ENCODE measurements around the gene CCDC17. TPM values are rescaled to one million over a fixed set of nuclear protein-coding genes. Genes with fewer than 3 reads are reported as not detected.

The CCDC17 gene
- total and polyA plus RNA-seq, 2 of the 8 experiments (the other 6 are each of a cell fraction or from before 2014, with no cell fraction given): 0.95 to 2.0 TPM

DNA sequence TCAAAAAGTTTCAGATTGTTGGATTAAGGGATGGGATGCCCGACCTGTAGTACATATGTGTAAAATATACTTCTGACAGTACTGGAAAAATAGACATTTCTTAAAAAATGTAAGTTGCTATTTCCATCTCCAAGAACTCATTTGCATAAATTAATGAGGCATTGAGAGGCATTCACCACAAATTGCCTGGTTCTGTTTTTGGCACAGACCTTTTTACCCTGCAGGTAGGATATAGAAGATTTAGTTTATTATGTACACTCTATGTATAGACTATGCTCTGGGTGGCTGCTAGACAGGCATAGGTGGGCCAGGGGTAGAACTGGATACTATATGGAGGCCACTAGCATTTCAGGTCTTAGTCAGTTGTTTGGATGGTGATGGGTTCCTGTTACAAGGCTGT is 8.0 kb downstream of the CCDC17 start:
- no peak overlapping the region for H4K91ac ChIP-seq (replicated peaks; ENCODE audit: insufficient read length, low read length)
- H3K9ac ChIP-seq (replicated peaks in 1 of 4; ENCODE audit: extremely low read depth in 1 of 4, low read depth in 3 of 4, low read length in 3 of 4): no peak overlapping the region
- H2BK120ac ChIP-seq (replicated peaks; ENCODE audit: low read depth, low read length): no peak overlapping the region
- H3K27me3 ChIP-seq (replicated peaks in 1 of 4; ENCODE audit: control insufficient read depth in 3 of 4, extremely low read depth in 1 of 4, insufficient read depth in 3 of 4, low read length in 3 of 4): no peaks in the 10 kb centered on the region
- H3K14ac ChIP-seq (ENCODE audit: insufficient read length): no peak overlapping the region
- peaks cover 7 to 24% of the 10 kb centered on the region in 2 experiments for H4K20me1 ChIP-seq (replicated peaks in 1 of 2; ENCODE audit: control insufficient read depth in 1 of 2, insufficient read depth in 2 of 2, low read length in 2 of 2)
- no peaks in the 10 kb centered on the region for H3K79me1 ChIP-seq (ENCODE audit: low read depth, low read length)
- FAIRE-seq (no peak), DNase-seq (ENCODE audit: low read depth in 1 of 2, low spot score in 2 of 2) (no peak)
- no peaks in the 10 kb centered on the region for H3K9me3 ChIP-seq (ENCODE audit: insufficient read depth in 2 of 2, low read depth in 1 of 2, low read length in 1 of 2)
- no peak overlapping the region for H3K56ac ChIP-seq (replicated peaks; ENCODE audit: insufficient read length, low read depth, low read length)
- no peak overlapping the region for H3K18ac ChIP-seq (ENCODE audit: extremely low read depth, low read length)
- H2BK5ac ChIP-seq (ENCODE audit: low read depth, low read length): no peak overlapping the region
- no peak overlapping the region for H3K23ac ChIP-seq (ENCODE audit: insufficient read length)
- no peaks in the 10 kb centered on the region for H3K4me1 ChIP-seq (replicated peaks in 1 of 4; ENCODE audit: control insufficient read depth in 3 of 4, insufficient read depth in 4 of 4, low read length in 3 of 4)
- no peaks in the 10 kb centered on the region for H3K23me2 ChIP-seq (ENCODE audit: low read depth, low read length)
- no peak overlapping the region for H2BK15ac ChIP-seq (ENCODE audit: low read length)
- POLR2A ChIA-PET (ENCODE audit: partially characterized antibody): interaction anchor here (2.2 kb wide), 1 partner anchor 13 kb away, joined by 8 read pairs; no protein-coding TSS in a partner anchor
- H2BK12ac ChIP-seq (ENCODE audit: low read depth, low read length): no peak overlapping the region
- H3K27ac ChIP-seq (ENCODE audit: low read depth, low read length): no peak overlapping the region
- CTCF ChIA-PET (ENCODE audit: partially characterized antibody): no interaction called here
- H3K4me3 ChIP-seq (ENCODE audit: extremely low read depth in 1 of 4, insufficient read depth in 2 of 4, low read depth in 3 of 4, low read length in 4 of 4): no peak overlapping the region
- no peak overlapping the region for H4K8ac ChIP-seq (ENCODE audit: extremely low read depth, insufficient read depth, low read length)
- no peak overlapping the region for H2BK20ac ChIP-seq (ENCODE audit: low read length)
- no peak overlapping the region for H3K4ac ChIP-seq (replicated peaks; ENCODE audit: insufficient read length, low read depth, low read length)
- H3K4me2 ChIP-seq (ENCODE audit: insufficient read depth in 1 of 2, low read depth in 2 of 2, low read length in 2 of 2): no peak overlapping the region
- no peak overlapping the region for H2AFZ ChIP-seq (ENCODE audit: low read length)
- peaks cover 0 to 10% of the 10 kb centered on the region in 2 experiments; a peak in 2 of 4 replicates for H3K79me2 ChIP-seq (ENCODE audit: control insufficient read depth in 1 of 2, insufficient read depth in 2 of 2, low read length in 2 of 2)
- WGBS, 2 experiments (ENCODE audit: extremely low coverage in 1 of 2, insufficient coverage in 1 of 2, insufficient read length in 1 of 2, insufficient replicate concordance in 2 of 2, low coverage in 1 of 2, low lambda C conversion rate in 2 of 2, missing lambda C conversion rate in 1 of 2): 81% methylated on average over 1 of the region's 1 CpG; no CpG with 5 or more reads in 1 of the 2 experiments
- no peak overlapping the region for H2AK5ac ChIP-seq (ENCODE audit: low read depth, low read length)
- H3K36me3 ChIP-seq (ENCODE audit: control insufficient read depth in 2 of 4, insufficient read depth in 4 of 4, low read length in 3 of 4): peaks cover 33 to 78% (median 57%) of the 10 kb centered on the region in 4 experiments
- no peak overlapping the region for H4K5ac ChIP-seq (ENCODE audit: insufficient read length, low read depth, low read length)
- TF ChIP-seq EP300 (IDR thresholded peaks at IDR 0.05; ENCODE audit: borderline replicate concordance in 1 of 2, low read depth in 2 of 2, low read length in 2 of 2) (no peak), GTF2F1 (IDR thresholded peaks at IDR 0.05; ENCODE audit: borderline replicate concordance, low read depth, low read length) (no peak), KDM4A (IDR thresholded peaks at IDR 0.05; ENCODE audit: low read depth, low read length, severe bottlenecking) (no peak), RBBP5 (IDR thresholded peaks at IDR 0.05; ENCODE audit: borderline replicate concordance, low read depth, low read length) (no peak), HDAC6 (IDR thresholded peaks at IDR 0.05; ENCODE audit: low read depth, low read length) (no peak), EZH2 (IDR thresholded peaks at IDR 0.05; ENCODE audit: low read depth, low read length, severe bottlenecking) (no peak), SRF (IDR thresholded peaks at IDR 0.05; ENCODE audit: low read depth, low read length) (no peak), JUN (IDR thresholded peaks at IDR 0.05; ENCODE audit: low read depth, low read length) (no peak), EGR1 (IDR thresholded peaks at IDR 0.05; ENCODE audit: borderline replicate concordance, low read depth, low read length) (no peak), CTBP2 (IDR thresholded peaks at IDR 0.05; ENCODE audit: borderline replicate concordance, insufficient read depth, insufficient read length, low read length) (no peak), RNF2 (IDR thresholded peaks at IDR 0.05; ENCODE audit: borderline replicate concordance, low read depth, low read length, missing control alignments, poor library complexity, severe bottlenecking) (no peak), POLR2A (IDR thresholded peaks at IDR 0.05; ENCODE audit: control extremely low read depth in 1 of 2, low read depth in 2 of 2, low read length in 2 of 2) (no peak), KDM5A (IDR thresholded peaks at IDR 0.05; ENCODE audit: low read length) (no peak)
